H9 (cell line): ENCODE data around the gene ITPKB. TPM values are rescaled to one million over a fixed set of nuclear protein-coding genes. Genes with fewer than 3 reads are reported as not detected.

Source experiments
- DNase-seq: peaks from one replicate; pipeline ENCODE4 v3.0.0-alpha.2; 2017
- H2AFZ ChIP-seq: one replicate; pipeline ENCODE4 v1.6.1; 2013; ENCODE audit warnings: mild to moderate bottlenecking, low read length, control low read depth, moderate library complexity
- H2AK5ac ChIP-seq: 2 replicates; pipeline ENCODE4 v1.6.1; 2013; ENCODE audit warnings: low read length, control low read depth, mixed read lengths; ENCODE audit not compliant: insufficient read length
- H2BK120ac ChIP-seq: one replicate; pipeline ENCODE4 v1.6.1; 2013; ENCODE audit warnings: low read depth, mild to moderate bottlenecking, low read length, control low read depth, inconsistent platforms; ENCODE audit not compliant: poor library complexity, severe bottlenecking
- H2BK12ac ChIP-seq: 2 replicates; pipeline ENCODE4 v1.6.1; 2013; ENCODE audit warnings: low read length, control low read depth, mixed read lengths, low read depth; ENCODE audit not compliant: insufficient read length
- H2BK15ac ChIP-seq: 2 replicates; pipeline ENCODE4 v1.6.1; 2013; ENCODE audit warnings: low read depth, low read length, control low read depth
- H2BK20ac ChIP-seq: one replicate; pipeline ENCODE4 v1.6.1; 2013; ENCODE audit warnings: low read depth, mild to moderate bottlenecking, low read length, control low read depth, inconsistent platforms; ENCODE audit not compliant: poor library complexity, severe bottlenecking
- H2BK5ac ChIP-seq: 2 replicates; pipeline ENCODE4 v1.6.1; 2013; ENCODE audit warnings: low read length, control low read depth, mixed read lengths; ENCODE audit not compliant: insufficient read length
- H3K14ac ChIP-seq: 2 replicates; pipeline ENCODE4 v1.6.1; 2013; ENCODE audit warnings: low read length, control low read depth; ENCODE audit not compliant: insufficient read depth
- H3K18ac ChIP-seq: 2 replicates; pipeline ENCODE4 v1.6.1; 2013; ENCODE audit warnings: low read depth, mild to moderate bottlenecking, mixed read lengths, low read length, control low read depth; ENCODE audit not compliant: insufficient read length
- H3K23ac ChIP-seq: 2 replicates; pipeline ENCODE4 v1.6.1; 2013; ENCODE audit warnings: low read length, control low read depth, mixed read lengths, low read depth; ENCODE audit not compliant: insufficient read length
- H3K23me2 ChIP-seq: 2 replicates; pipeline ENCODE4 v1.6.1; 2013; ENCODE audit warnings: low read depth, mild to moderate bottlenecking, mixed read lengths, low read length, control low read depth; ENCODE audit not compliant: insufficient read length, poor library complexity, severe bottlenecking
- H3K27ac ChIP-seq: 2 replicates; pipeline ENCODE4 v1.5.1; 2013; ENCODE audit warnings: low read length, control low read depth, mixed read lengths, low read depth; ENCODE audit not compliant: insufficient read length
- H3K27me3 ChIP-seq: 2 replicates; pipeline ENCODE4 v1.6.1; 2013; ENCODE audit warnings: low read length, control low read depth, inconsistent platforms; ENCODE audit not compliant: insufficient read depth
- H3K4ac ChIP-seq: 2 replicates; pipeline ENCODE4 v1.6.1; 2013; ENCODE audit warnings: low read depth, mild to moderate bottlenecking, control low read depth, inconsistent platforms, low read length, moderate library complexity
- H3K4me1 ChIP-seq: 2 replicates; pipeline ENCODE4 v1.6.1; 2013; ENCODE audit warnings: low read length, control low read depth, inconsistent platforms; ENCODE audit not compliant: insufficient read depth
- H3K4me2 ChIP-seq: 2 replicates; pipeline ENCODE4 v1.6.1; 2013; ENCODE audit warnings: low read length, control low read depth, mixed read lengths; ENCODE audit not compliant: insufficient read length, insufficient read depth
- H3K56ac ChIP-seq: 2 replicates; pipeline ENCODE4 v1.6.1; 2013; ENCODE audit warnings: low read depth, mild to moderate bottlenecking, mixed read lengths, low read length, control low read depth; ENCODE audit not compliant: insufficient read length
- H3K79me1 ChIP-seq: 2 replicates; pipeline ENCODE4 v1.6.1; 2013; ENCODE audit warnings: low read depth, mild to moderate bottlenecking, moderate library complexity, low read length, control low read depth, inconsistent platforms; ENCODE audit not compliant: insufficient read depth, poor library complexity, severe bottlenecking
- H3K79me2 ChIP-seq: 2 replicates; pipeline ENCODE4 v1.6.1; 2013; ENCODE audit warnings: low read length, control low read depth, inconsistent platforms; ENCODE audit not compliant: insufficient read depth
- H3K9ac ChIP-seq: 2 replicates; pipeline ENCODE4 v1.6.1; 2013; ENCODE audit warnings: low read length, control low read depth, mixed read lengths; ENCODE audit not compliant: insufficient read length; ENCODE audit errors: extremely low read depth
- H3K9me3 ChIP-seq: one replicate; pipeline ENCODE4 v1.6.1; 2013; ENCODE audit warnings: low read depth, low read length, inconsistent platforms; ENCODE audit not compliant: control insufficient read depth
- H3T11ph ChIP-seq: one replicate; pipeline ENCODE4 v1.6.1; 2013; ENCODE audit warnings: mild to moderate bottlenecking, low read length, control low read depth, inconsistent platforms
- H4K20me1 ChIP-seq: one replicate; pipeline ENCODE4 v1.6.1; 2013; ENCODE audit not compliant: control insufficient read depth, insufficient read length, insufficient read depth
- H4K5ac ChIP-seq: 2 replicates; pipeline ENCODE4 v1.6.1; 2013; ENCODE audit warnings: low read depth, mild to moderate bottlenecking, mixed read lengths, low read length, control low read depth; ENCODE audit not compliant: insufficient read length
- H4K8ac ChIP-seq: replicated peaks from 2 replicates; pipeline ENCODE4 v1.6.1; 2013; ENCODE audit warnings: low read length, control low read depth, mixed read lengths, low read depth; ENCODE audit not compliant: insufficient read length
- H4K91ac ChIP-seq: 2 replicates; pipeline ENCODE4 v1.6.1; 2013; ENCODE audit warnings: low read depth, mild to moderate bottlenecking, moderate library complexity, mixed read lengths, low read length, control low read depth; ENCODE audit not compliant: insufficient read length
- H3K27ac Mint-ChIP-seq, 3 experiments: 2 replicates in 2 of 3; 3 replicates in 1 of 3; pipeline ENCODE4 v1.8.0; 2020 to 2021; ENCODE audit warnings: mixed read lengths in 3 of 3, mild to moderate bottlenecking in 1 of 3, moderate library complexity in 1 of 3
- H3K27me3 Mint-ChIP-seq: 2 replicates; pipeline ENCODE4 v1.8.0; 2021; ENCODE audit warnings: low read depth, mild to moderate bottlenecking, moderate library complexity, mixed read lengths
- H3K36me3 Mint-ChIP-seq, 3 experiments: 2 replicates in 2 of 3; 3 replicates in 1 of 3; pipeline ENCODE4 v1.8.0; 2020 to 2021; ENCODE audit warnings: low read depth in 3 of 3, mixed read lengths in 3 of 3; ENCODE audit not compliant: insufficient read depth in 1 of 3
- H3K4me1 Mint-ChIP-seq, 2 experiments: 2 replicates each; pipeline ENCODE4 v1.8.0; 2020; ENCODE audit warnings: mixed read lengths in 2 of 2
- H3K4me3 Mint-ChIP-seq, 2 experiments: 2 replicates in 1 of 2; 3 replicates in 1 of 2; pipeline ENCODE4 v1.8.0; 2020 to 2021; ENCODE audit warnings: mild to moderate bottlenecking in 2 of 2, mixed read lengths in 2 of 2, moderate library complexity in 1 of 2
- H3K9me3 Mint-ChIP-seq, 2 experiments: 2 replicates in 1 of 2; 3 replicates in 1 of 2; pipeline ENCODE4 v1.8.0; 2020; ENCODE audit warnings: mild to moderate bottlenecking in 2 of 2, mixed read lengths in 2 of 2, moderate library complexity in 1 of 2
- CTCF ChIP-seq: fragments of 200-600 bp; sonication (generic); conservative IDR thresholded peaks from 3 replicates; pipeline ENCODE4 v1.8.0; 2021; ENCODE audit warnings: antibody characterized with exemption, mild to moderate bottlenecking
- WGBS: extraction: QIAGEN DNeasy Blood & Tissue Kit; methylation state at CpG from one replicate; pipeline ENCODE4 v1.1.7; 2013; ENCODE audit warnings: missing lambda C conversion rate, low lambda C conversion rate, mixed read lengths; ENCODE audit not compliant: insufficient read length; ENCODE audit errors: extremely low coverage; 5-methylcytosine and 5-hydroxymethylcytosine counted together
- total RNA-seq: library from RNA; stranded (reverse); gene quantifications from 2 replicates; pipeline ENCODE4 v1.2.1, GENCODE V29; 2021

Gene ITPKB
- total RNA-seq, 1 experiment from 2014 or later, result 3.8 TPM

GRCh38 chr1:226708967-226709396 lies 30.1 kb downstream of the ITPKB start:
- Histone ChIP-seq H2BK5ac (no peak overlapping the region), H2AK5ac (no peak overlapping the region), H4K20me1 (no peaks in the 10 kb centered on the region), H3K23me2 (no peaks in the 10 kb centered on the region), H2BK120ac (no peak overlapping the region), H3K14ac (no peak overlapping the region; the same call in 1 of the 2 replicates), H3K18ac (no peak overlapping the region), H2BK12ac (no peak overlapping the region), H3K9ac (no peak overlapping the region), H3K4me1 (peaks cover 3% of the 10 kb centered on the region; the same call in 1 of the 2 replicates), H2BK15ac (no peak overlapping the region), H4K5ac (no peak overlapping the region), H3K4ac (no peak overlapping the region), H4K91ac (no peak overlapping the region), H2AFZ (no peak overlapping the region), H3K23ac (no peak overlapping the region), H3T11ph (no peak overlapping the region), H3K27me3 (no peaks in the 10 kb centered on the region), H3K27ac (no peak overlapping the region), H4K8ac (no peak overlapping the region), H3K79me2 (no peaks in the 10 kb centered on the region), H3K4me2 (no peak overlapping the region), H3K56ac (no peak overlapping the region), H3K9me3 (no peaks in the 10 kb centered on the region), H3K79me1 (no peaks in the 10 kb centered on the region), H2BK20ac (no peak overlapping the region)
- DNase-seq, result no peak
- no CpG with 5 or more reads among the region's 5 CpGs for WGBS
- Mint-ChIP-seq H3K4me1 (peaks cover 23 to 24% of the 10 kb centered on the region in 2 experiments), H3K4me3 (no peak overlapping the region), H3K27me3 (no peaks in the 10 kb centered on the region; the same call in 1 of the 2 replicates), H3K9me3 (no peaks in the 10 kb centered on the region), H3K36me3 (no peaks in the 10 kb centered on the region), H3K27ac (no peak overlapping the region)
- TF ChIP-seq CTCF, result 0 out of 3 replicates have a peak, but pooled peaks have one; percentile 17
